ENCODE results near the gene CDC37. TPM values are rescaled to one million over a fixed set of nuclear protein-coding genes. Genes with fewer than 3 reads are reported as not detected.

The CDC37 gene
- 52.6 TPM for total RNA-seq

DNA sequence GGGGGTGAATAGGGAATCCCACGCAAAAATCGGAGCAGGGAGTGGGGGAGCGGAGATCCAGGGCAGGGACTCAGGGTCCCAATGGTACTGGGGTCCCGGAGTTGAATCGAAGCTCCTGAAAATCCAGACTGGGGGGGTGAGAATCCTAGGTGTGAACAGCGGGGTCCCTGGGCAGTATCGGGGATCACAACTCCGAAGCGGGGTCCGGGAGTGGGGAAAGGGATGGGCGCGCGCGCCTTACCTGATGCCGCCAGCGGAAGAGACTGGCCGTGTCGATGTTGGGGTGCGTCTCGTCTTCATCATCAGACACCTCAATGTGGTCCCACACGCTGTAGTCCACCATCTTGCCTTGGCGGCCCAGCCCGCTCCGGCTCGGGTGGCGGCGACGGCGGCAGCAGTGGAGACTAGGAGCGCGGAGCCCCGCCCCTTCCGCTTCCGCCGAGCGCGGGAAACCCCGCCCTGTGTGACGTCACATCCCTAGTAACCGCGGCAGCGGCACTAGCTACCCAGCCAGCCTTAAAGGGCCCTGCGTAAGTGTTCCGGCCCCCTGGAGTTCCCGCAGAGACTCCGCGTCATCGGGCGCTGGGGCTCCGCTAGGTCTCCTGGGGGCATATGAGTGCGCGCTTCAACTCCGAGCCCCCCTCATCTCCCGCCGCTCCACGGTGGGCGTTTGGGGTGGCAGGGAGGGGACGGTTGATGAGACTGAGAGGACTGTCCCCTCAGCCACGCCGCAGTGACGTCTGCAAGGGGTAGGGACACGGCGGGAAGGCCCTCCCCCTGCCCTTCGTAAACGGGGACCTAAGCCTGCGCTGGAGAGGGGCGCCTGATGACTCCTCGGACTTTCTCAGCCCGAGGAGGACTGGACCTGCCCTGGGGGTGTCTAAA lies at the start of gene CDC37:
CDC37 (minus strand) TSS at position 406 of the 885 bp plus-strand sequence; CDS start at position 343, 63 bp downstream.

DNA sequence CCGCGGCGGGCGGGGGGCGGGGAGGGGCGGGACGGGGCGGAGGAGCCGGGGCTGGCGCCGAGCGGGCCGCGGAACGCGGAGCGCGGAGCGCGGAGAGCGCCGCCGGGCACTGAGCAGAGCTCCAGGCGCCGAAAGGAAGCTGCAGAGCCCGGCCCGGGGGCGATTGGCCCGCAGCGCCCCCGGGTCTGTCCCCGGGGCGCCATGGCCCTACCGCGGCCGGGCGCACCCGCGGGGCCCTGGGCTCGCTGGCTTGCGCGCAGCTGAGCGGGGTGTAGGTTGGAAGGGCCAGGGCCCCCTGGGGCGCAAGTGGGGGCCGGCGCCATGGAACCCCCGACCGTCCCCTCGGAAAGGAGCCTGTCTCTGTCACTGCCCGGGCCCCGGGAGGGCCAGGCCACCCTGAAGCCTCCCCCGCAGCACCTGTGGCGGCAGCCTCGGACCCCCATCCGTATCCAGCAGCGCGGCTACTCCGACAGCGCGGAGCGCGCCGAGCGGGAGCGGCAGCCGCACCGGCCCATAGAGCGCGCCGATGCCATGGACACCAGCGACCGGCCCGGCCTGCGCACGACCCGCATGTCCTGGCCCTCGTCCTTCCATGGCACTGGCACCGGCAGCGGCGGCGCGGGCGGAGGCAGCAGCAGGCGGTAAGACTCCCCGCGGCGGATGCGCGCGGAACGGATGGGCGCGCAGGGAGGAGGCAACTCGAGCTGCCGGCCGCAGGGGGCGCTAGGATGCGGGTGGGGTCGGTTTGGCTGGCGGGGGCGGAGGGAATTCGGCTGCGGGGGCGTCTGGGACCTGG lies 17.3 kb upstream of the CDC37 start, which contains the start of gene PDE4A:
PDE4A (plus strand) TSS at position 95 of the 796 bp plus-strand sequence; CDS start at position 322, 227 bp downstream.

DNA sequence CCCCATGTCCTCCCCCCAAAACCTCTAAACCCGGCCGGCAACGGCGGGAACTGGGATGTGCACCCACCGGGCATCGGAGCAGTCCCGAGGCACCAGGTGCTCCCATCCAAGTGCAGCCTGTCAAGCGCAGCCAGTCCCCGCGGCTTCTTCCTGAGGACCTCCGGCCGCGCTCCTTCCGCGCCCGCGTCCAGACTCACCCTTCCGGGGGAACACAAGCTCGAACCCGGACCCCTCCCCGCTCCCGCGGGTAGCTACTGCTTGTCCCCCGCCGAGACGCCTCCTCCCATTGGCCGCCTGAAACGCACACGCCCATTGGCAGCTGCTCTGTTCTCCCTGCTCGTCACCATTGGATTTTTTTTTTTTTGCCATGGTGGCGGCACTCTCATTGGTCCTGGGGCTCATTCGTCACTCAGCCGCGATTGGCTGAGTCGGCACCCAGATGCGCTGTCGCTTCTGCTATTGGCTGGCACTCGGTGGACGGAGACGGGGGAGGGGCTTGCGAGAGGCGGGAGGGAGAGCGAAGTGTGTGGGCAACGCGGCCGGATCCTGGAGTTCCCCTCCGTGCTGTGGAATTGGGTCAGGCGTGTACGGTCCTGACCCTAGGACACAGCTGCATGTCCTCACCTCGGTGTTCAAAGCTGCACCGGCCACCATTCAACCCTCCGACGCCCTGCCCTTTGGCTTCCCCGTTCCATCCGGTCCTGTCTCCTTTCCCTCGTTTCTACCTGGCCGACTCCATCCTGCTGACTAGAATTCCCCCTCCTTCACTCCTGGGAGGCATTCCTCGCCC lies 22.8 kb downstream of the CDC37 start, which contains the start of gene TYK2:
TYK2 (minus strand) TSS at position 260 of the 790 bp plus-strand sequence. CDS start 2,166 bp downstream, outside the sequence.

Other genes with a start within 250 kb of the CDC37 start
- 71.1 TPM for gene DNMT1, start 208.6 kb downstream of the CDC37 start, total RNA-seq
- 3.1 TPM for gene S1PR2, start 172.2 kb downstream of the CDC37 start, total RNA-seq
- 15.0 TPM for gene MRPL4, start 151.3 kb downstream of the CDC37 start, total RNA-seq
- 1.3 TPM for gene ICAM1, start 132.4 kb downstream of the CDC37 start, total RNA-seq
- gene ICAM4, start 116.6 kb downstream of the CDC37 start, total RNA-seq: not detected
- gene ICAM5, start 113.6 kb downstream of the CDC37 start, total RNA-seq: 4.1 TPM
- 5.9 TPM for gene ZGLP1, start 93.7 kb downstream of the CDC37 start, total RNA-seq
- gene FDX2, start 87.5 kb downstream of the CDC37 start, total RNA-seq: 18.2 TPM
- 5.9 TPM for gene RAVER1, start 70.0 kb downstream of the CDC37 start, total RNA-seq
- gene ICAM3, start 63.9 kb downstream of the CDC37 start, total RNA-seq: 0.63 TPM
- 67.6 TPM for gene TYK2, start 23.0 kb downstream of the CDC37 start, total RNA-seq
- 7.8 TPM for gene PDE4A, start 17.0 kb upstream of the CDC37 start, total RNA-seq
- 38.5 TPM for gene KEAP1, start 99.8 kb upstream of the CDC37 start, total RNA-seq
- not detected for gene S1PR5, start 113.9 kb upstream of the CDC37 start, total RNA-seq
- gene ATG4D, start 140.4 kb upstream of the CDC37 start, total RNA-seq: 14.7 TPM
- 4.7 TPM for gene KRI1, start 162.5 kb upstream of the CDC37 start, total RNA-seq
- gene CDKN2D, start 165.4 kb upstream of the CDC37 start, total RNA-seq: 72.6 TPM
- not detected for gene AP1M2, start 183.8 kb upstream of the CDC37 start, total RNA-seq
- gene SLC44A2, start 222.0 kb upstream of the CDC37 start, total RNA-seq: 31.9 TPM

Data from parietal lobe (tissue), 1 donor.